T-helper 17 cell (primary cell): ENCODE measurements around the gene GPX3. TPM values are rescaled to one million over a fixed set of nuclear protein-coding genes. Genes with fewer than 3 reads are reported as not detected.

Experiments used
- ATAC-seq: fragments of 150-1000 bp; cut with Tn5 transposase; 2 replicates; pipeline ENCODE4 v1.10.0; 2021; ENCODE audit warnings: mild to moderate bottlenecking, moderate library complexity
- DNase-seq, 3 donors: peaks; one replicate each; pipeline versions ENCODE4 v3.0.0 to v3.0.0-alpha.2; 2020 to 2021
- H3K9me3 ChIP-seq: one replicate; pipeline ENCODE4 v1.7.0; 2013; ENCODE audit warnings: low read length, mild to moderate bottlenecking; ENCODE audit not compliant: control insufficient read depth, poor library complexity, severe bottlenecking
- H3K27ac Mint-ChIP-seq: one replicate; pipeline ENCODE4 v1.8.0; 2022; ENCODE audit warnings: mild to moderate bottlenecking, moderate library complexity, mixed read lengths
- H3K27me3 Mint-ChIP-seq: one replicate; pipeline ENCODE4 v1.8.0; 2022; ENCODE audit warnings: mixed read lengths
- H3K36me3 Mint-ChIP-seq: one replicate; pipeline ENCODE4 v1.8.0; 2022; ENCODE audit warnings: low read depth, mixed read lengths
- H3K4me1 Mint-ChIP-seq: one replicate; pipeline ENCODE4 v1.8.0; 2022; ENCODE audit warnings: mild to moderate bottlenecking, mixed read lengths
- H3K4me3 Mint-ChIP-seq: one replicate; pipeline ENCODE4 v1.8.0; 2022; ENCODE audit warnings: mild to moderate bottlenecking, moderate library complexity, mixed read lengths
- total RNA-seq, 4 donors: library from RNA in 2 of 4; stranded (reverse) in 2 of 4; gene quantifications; one replicate each; pipeline ENCODE4 v1.2.3 and lab custom pipeline; 2022 to 2026

The GPX3 gene
- total RNA-seq, 2 donors from 2014 or later = 0.22 TPM; not detected in 1

- peak overlapping the region; percentile 61 for H3K4me3 Mint-ChIP-seq
- peaks cover 4% of the 10 kb centered on the region for H3K36me3 Mint-ChIP-seq
These were observed 51.6 kb downstream of the GPX3 start for GRCh38 chr5:151071848-151072629.

GRCh38 chr5:151072630-151073025, 52.2 kb downstream of the GPX3 start:
- no peak for ATAC-seq
- H3K27ac Mint-ChIP-seq = peak overlapping the region; percentile 88
- no peaks in the 10 kb centered on the region for H3K27me3 Mint-ChIP-seq
- H3K9me3 ChIP-seq = no peaks in the 10 kb centered on the region
- H3K4me1 Mint-ChIP-seq = peaks cover 64% of the 10 kb centered on the region
- H3K36me3 Mint-ChIP-seq = peaks cover 4% of the 10 kb centered on the region
- peak overlapping the region; percentile 59 for H3K4me3 Mint-ChIP-seq
- no peak for DNase-seq

More at GRCh38 chr5:151071848-151072629, 51.6 kb downstream of the GPX3 start:
- peaks cover 63% of the 10 kb centered on the region for H3K4me1 Mint-ChIP-seq
- H3K27me3 Mint-ChIP-seq = no peaks in the 10 kb centered on the region
- H3K9me3 ChIP-seq = no peaks in the 10 kb centered on the region
- ATAC-seq = no peak
- peak overlapping the region; percentile 88 for H3K27ac Mint-ChIP-seq
- no peak for DNase-seq

GRCh38 chr5:151073280-151073679, 52.9 kb downstream of the GPX3 start:
- peak overlapping the region; percentile 77 for H3K27ac Mint-ChIP-seq
- H3K4me3 Mint-ChIP-seq = no peak overlapping the region
- H3K27me3 Mint-ChIP-seq = no peaks in the 10 kb centered on the region
- peaks cover 64% of the 10 kb centered on the region for H3K4me1 Mint-ChIP-seq
- peaks cover 8% of the 10 kb centered on the region for H3K36me3 Mint-ChIP-seq
- DNase-seq = no peak
- H3K9me3 ChIP-seq = no peaks in the 10 kb centered on the region
- no peak for ATAC-seq

- Mint-ChIP-seq H3K4me3 (no peak overlapping the region), H3K27ac (peak overlapping the region; percentile 77), H3K4me1 (peaks cover 60% of the 10 kb centered on the region), H3K36me3 (peaks cover 10% of the 10 kb centered on the region), H3K27me3 (no peaks in the 10 kb centered on the region)
- ATAC-seq = no peak
- no peaks in the 10 kb centered on the region for H3K9me3 ChIP-seq
- DNase-seq = no peak
These were observed 54.2 kb downstream of the GPX3 start for GRCh38 chr5:151074557-151074956.

- Mint-ChIP-seq H3K36me3 (peaks cover 12% of the 10 kb centered on the region), H3K27me3 (no peaks in the 10 kb centered on the region), H3K27ac (peak overlapping the region; percentile 100), H3K4me3 (peak overlapping the region; percentile 95), H3K4me1 (peaks cover 63% of the 10 kb centered on the region)
- no peaks in the 10 kb centered on the region for H3K9me3 ChIP-seq
- DNase-seq = no peak
- no peak for ATAC-seq
These were observed 55.4 kb downstream of the GPX3 start for GRCh38 chr5:151075698-151076331.

- no peak for DNase-seq
- Mint-ChIP-seq H3K27ac (peak overlapping the region; percentile 100), H3K27me3 (no peaks in the 10 kb centered on the region), H3K4me3 (peak overlapping the region; percentile 95), H3K4me1 (peaks cover 61% of the 10 kb centered on the region), H3K36me3 (peaks cover 12% of the 10 kb centered on the region)
- no peaks in the 10 kb centered on the region for H3K9me3 ChIP-seq
- no peak for ATAC-seq
These were observed 56.2 kb downstream of the GPX3 start for GRCh38 chr5:151076616-151077015.

- DNase-seq (no peak), ATAC-seq (no peak)
- H3K27ac Mint-ChIP-seq = peak overlapping the region; percentile 100
- H3K36me3 Mint-ChIP-seq = peaks cover 10% of the 10 kb centered on the region
- H3K4me3 Mint-ChIP-seq = peak overlapping the region; percentile 95
- H3K4me1 Mint-ChIP-seq = peaks cover 57% of the 10 kb centered on the region
- no peaks in the 10 kb centered on the region for H3K9me3 ChIP-seq
- no peaks in the 10 kb centered on the region for H3K27me3 Mint-ChIP-seq
These were observed 57.0 kb downstream of the GPX3 start for GRCh38 chr5:151077419-151077818.

GRCh38 chr5:151077967-151078366, 57.6 kb downstream of the GPX3 start:
- DNase-seq (no peak), ATAC-seq (no peak)
- Mint-ChIP-seq H3K4me3 (peak overlapping the region; percentile 95), H3K4me1 (peaks cover 56% of the 10 kb centered on the region), H3K36me3 (peaks cover 10% of the 10 kb centered on the region), H3K27me3 (no peaks in the 10 kb centered on the region), H3K27ac (peak overlapping the region; percentile 100)
- no peaks in the 10 kb centered on the region for H3K9me3 ChIP-seq

Other genes starting within 250 kb of the GPX3 start
- 10 to 100 TPM in 1 of 2 donors, 1 to 10 TPM in 1; 3.9 to 24.0 TPM for gene SMIM3, start 241.8 kb upstream of the GPX3 start, total RNA-seq
- gene IRGM, start 174.1 kb upstream of the GPX3 start, total RNA-seq = 1 to 10 TPM; 2.0 to 2.7 TPM
- 1 to 10 TPM; 1.2 to 2.2 TPM for gene ZNF300, start 115.6 kb upstream of the GPX3 start, total RNA-seq
- gene TNIP1, start 60.4 kb downstream of the GPX3 start, total RNA-seq = 100 to 1,000 TPM; 227 to 245 TPM
- 100 to 1,000 TPM; 258 to 307 TPM for gene ANXA6, start 137.2 kb downstream of the GPX3 start, total RNA-seq
- 10 to 100 TPM; 74.7 to 82.5 TPM for gene CCDC69, start 203.5 kb downstream of the GPX3 start, total RNA-seq
- 10 to 100 TPM in 1 of 2 donors, 1 to 10 TPM in 1; 6.0 to 13.4 TPM for gene GM2A, start 232.6 kb downstream of the GPX3 start, total RNA-seq